ENCODE measurements around the gene DOCK4. TPM values are rescaled to one million over a fixed set of nuclear protein-coding genes. Genes with fewer than 3 reads are reported as not detected.

DOCK4 gene
- total RNA-seq, 1 experiment from 2014 or later: 3.4 TPM

DNA sequence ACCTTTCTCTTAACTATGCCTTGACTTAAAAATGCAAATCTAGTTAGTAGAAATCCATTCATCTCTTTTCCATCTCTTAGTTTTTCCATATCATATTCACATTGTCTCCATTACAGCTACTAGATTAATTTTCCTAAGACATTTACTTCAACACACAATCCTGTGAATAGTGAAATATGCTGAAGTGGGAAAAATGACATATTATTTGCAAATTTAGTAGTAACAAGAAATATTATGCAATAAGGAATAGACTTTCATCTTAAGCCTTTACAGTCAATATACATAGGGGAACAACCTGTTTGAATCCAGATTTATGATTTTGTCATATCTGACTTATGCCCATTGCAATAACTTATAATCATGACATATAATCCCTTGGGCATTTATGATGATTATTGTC, 366.9 kb downstream of the DOCK4 start:
- BruUV-seq (replicated peaks): no TSS peak

DNA sequence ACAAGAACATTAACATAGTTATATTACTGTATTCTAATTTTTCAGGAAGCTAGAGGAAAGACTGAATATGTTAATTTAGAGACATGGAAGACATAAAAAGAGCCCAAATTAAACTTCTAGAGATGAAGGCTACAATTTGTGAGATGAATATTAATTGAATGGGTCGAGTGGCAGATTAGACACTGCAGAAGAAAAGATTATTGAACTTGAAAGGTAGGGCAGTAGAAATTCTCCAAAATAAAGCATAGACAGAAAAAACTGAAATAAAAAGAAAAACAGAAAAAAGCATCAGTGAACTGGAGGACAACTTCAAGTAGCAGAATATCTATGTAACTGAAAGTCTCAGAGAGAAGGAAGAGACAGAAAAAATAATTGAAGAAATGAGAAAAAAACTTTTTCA, 369.6 kb downstream of the DOCK4 start:
- intact Hi-C loops (cut with micrococcal nuclease; ENCODE audit: unreplicated experiment): no loop called here
- BruUV-seq (replicated peaks): no TSS peak
- CTCF ChIA-PET: no interaction called here
- no peaks in the 10 kb centered on the region for H3K27me3 Mint-ChIP-seq (ENCODE audit: unreplicated experiment)
- H3K9me3 Mint-ChIP-seq (ENCODE audit: low read depth, unreplicated experiment): peaks cover 6% of the 10 kb centered on the region
- no peaks in the 10 kb centered on the region for H3K36me3 Mint-ChIP-seq (ENCODE audit: insufficient read depth, unreplicated experiment)
- TF ChIP-seq, protein P1, sequence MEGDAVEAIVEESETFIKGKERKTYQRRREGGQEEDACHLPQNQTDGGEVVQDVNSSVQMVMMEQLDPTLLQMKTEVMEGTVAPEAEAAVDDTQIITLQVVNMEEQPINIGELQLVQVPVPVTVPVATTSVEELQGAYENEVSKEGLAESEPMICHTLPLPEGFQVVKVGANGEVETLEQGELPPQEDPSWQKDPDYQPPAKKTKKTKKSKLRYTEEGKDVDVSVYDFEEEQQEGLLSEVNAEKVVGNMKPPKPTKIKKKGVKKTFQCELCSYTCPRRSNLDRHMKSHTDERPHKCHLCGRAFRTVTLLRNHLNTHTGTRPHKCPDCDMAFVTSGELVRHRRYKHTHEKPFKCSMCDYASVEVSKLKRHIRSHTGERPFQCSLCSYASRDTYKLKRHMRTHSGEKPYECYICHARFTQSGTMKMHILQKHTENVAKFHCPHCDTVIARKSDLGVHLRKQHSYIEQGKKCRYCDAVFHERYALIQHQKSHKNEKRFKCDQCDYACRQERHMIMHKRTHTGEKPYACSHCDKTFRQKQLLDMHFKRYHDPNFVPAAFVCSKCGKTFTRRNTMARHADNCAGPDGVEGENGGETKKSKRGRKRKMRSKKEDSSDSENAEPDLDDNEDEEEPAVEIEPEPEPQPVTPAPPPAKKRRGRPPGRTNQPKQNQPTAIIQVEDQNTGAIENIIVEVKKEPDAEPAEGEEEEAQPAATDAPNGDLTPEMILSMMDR (IDR thresholded peaks at IDR 0.05; ENCODE audit: unreplicated experiment): no peak
- no peak overlapping the region for H3K27ac Mint-ChIP-seq (ENCODE audit: unreplicated experiment)
- no peak for DNase-seq
- H3K4me1 Mint-ChIP-seq (ENCODE audit: low read depth, unreplicated experiment): no peaks in the 10 kb centered on the region
- no peak overlapping the region for H3K4me3 Mint-ChIP-seq (ENCODE audit: low read depth, unreplicated experiment)

More for the DNA sequence above, 366.9 kb downstream of the DOCK4 start:
- no peak for DNase-seq
- TF ChIP-seq, protein P1 (IDR thresholded peaks at IDR 0.05; ENCODE audit: unreplicated experiment): no peak
- H3K4me1 Mint-ChIP-seq (ENCODE audit: low read depth, unreplicated experiment): no peaks in the 10 kb centered on the region
- no peak overlapping the region for H3K27ac Mint-ChIP-seq (ENCODE audit: unreplicated experiment)
- intact Hi-C loops (cut with micrococcal nuclease; ENCODE audit: unreplicated experiment): no loop called here
- no peak overlapping the region for H3K4me3 Mint-ChIP-seq (ENCODE audit: low read depth, unreplicated experiment)
- no peaks in the 10 kb centered on the region for H3K36me3 Mint-ChIP-seq (ENCODE audit: insufficient read depth, unreplicated experiment)
- CTCF ChIA-PET: no interaction called here
- H3K9me3 Mint-ChIP-seq (ENCODE audit: low read depth, unreplicated experiment): peaks cover 6% of the 10 kb centered on the region
- no peaks in the 10 kb centered on the region for H3K27me3 Mint-ChIP-seq (ENCODE audit: unreplicated experiment)

DNA sequence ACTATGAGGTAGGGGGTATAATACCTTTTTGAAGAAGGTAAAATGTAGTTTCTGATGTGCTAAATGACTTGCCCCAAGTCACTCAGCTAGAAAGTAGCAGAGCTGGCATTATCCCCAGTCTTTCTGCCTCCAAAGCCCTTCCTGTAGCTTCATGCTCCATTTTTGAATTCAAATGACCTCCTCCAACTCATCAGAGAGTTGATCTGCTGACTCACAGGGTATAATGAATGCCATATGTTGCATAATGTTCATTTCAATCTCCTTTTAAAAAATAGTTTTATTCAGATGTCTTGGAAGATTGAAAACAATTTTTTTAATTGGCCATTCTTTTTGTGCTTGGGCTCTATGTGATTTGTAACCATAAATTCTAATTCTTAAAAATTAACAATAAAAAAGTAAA, 371.1 kb downstream of the DOCK4 start:
- H3K4me1 Mint-ChIP-seq (ENCODE audit: low read depth, unreplicated experiment): no peaks in the 10 kb centered on the region
- no peak for DNase-seq
- H3K36me3 Mint-ChIP-seq (ENCODE audit: insufficient read depth, unreplicated experiment): no peaks in the 10 kb centered on the region
- CTCF ChIA-PET: no interaction called here
- TF ChIP-seq, protein P1 (IDR thresholded peaks at IDR 0.05; ENCODE audit: unreplicated experiment): no peak
- intact Hi-C loops (cut with micrococcal nuclease; ENCODE audit: unreplicated experiment): no loop called here
- no peak overlapping the region for H3K27ac Mint-ChIP-seq (ENCODE audit: unreplicated experiment)
- H3K4me3 Mint-ChIP-seq (ENCODE audit: low read depth, unreplicated experiment): no peak overlapping the region
- no TSS peak for BruUV-seq (replicated peaks)
- no peaks in the 10 kb centered on the region for H3K27me3 Mint-ChIP-seq (ENCODE audit: unreplicated experiment)
- peaks cover 6% of the 10 kb centered on the region for H3K9me3 Mint-ChIP-seq (ENCODE audit: low read depth, unreplicated experiment)

DNA sequence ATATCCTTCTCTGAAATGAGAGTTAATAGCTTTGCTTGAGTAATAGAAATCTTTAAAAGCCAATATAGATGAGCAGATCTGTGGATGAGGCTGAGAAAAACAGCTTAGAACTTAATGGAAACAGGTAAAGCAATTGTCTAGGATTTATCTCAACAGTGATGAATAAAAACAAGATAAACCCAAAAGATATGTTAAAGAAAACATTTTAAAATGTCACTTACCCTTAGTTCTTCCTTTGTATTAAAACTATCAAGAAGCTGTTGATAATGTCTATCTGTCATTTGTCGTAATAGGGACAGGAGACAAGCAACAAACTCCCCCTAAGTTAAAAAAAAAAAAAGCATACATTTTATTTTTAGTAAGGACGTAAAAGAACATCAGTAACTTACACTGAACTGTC, 371.8 kb downstream of the DOCK4 start:
- no peak overlapping the region for H3K27ac Mint-ChIP-seq (ENCODE audit: unreplicated experiment)
- DNase-seq: no peak
- no TSS peak for BruUV-seq (replicated peaks)
- no peaks in the 10 kb centered on the region for H3K36me3 Mint-ChIP-seq (ENCODE audit: insufficient read depth, unreplicated experiment)
- CTCF ChIA-PET: interaction anchor here (0.7 kb wide), 1 partner anchor 18 kb away, joined by 8 read pairs; no protein-coding TSS in a partner anchor
- H3K4me3 Mint-ChIP-seq (ENCODE audit: low read depth, unreplicated experiment): no peak overlapping the region
- H3K27me3 Mint-ChIP-seq (ENCODE audit: unreplicated experiment): no peaks in the 10 kb centered on the region
- H3K9me3 Mint-ChIP-seq (ENCODE audit: low read depth, unreplicated experiment): peaks cover 6% of the 10 kb centered on the region
- TF ChIP-seq, protein P1 (IDR thresholded peaks at IDR 0.05; ENCODE audit: unreplicated experiment): no peak
- intact Hi-C loops (cut with micrococcal nuclease; ENCODE audit: unreplicated experiment): no loop called here
- no peaks in the 10 kb centered on the region for H3K4me1 Mint-ChIP-seq (ENCODE audit: low read depth, unreplicated experiment)

Measured in Calu3 (cell line).